HepG2 (cell line): Measurements from ENCODE around the gene CFL1. TPM values are rescaled to one million over a fixed set of nuclear protein-coding genes. Genes with fewer than 3 reads are reported as not detected.
A peak's percentile ranks its signal among the peaks of the same experiment; 100 is the strongest.

Experiments used
- DNMT1 ChIP-seq: sonication (generic); formaldehyde crosslinking; IDR thresholded peaks from 2 replicates; pipeline ENCODE4 v1.5.1; 2020; ENCODE audit warnings: mild to moderate bottlenecking, missing genetic modification reagents
- KAT8 ChIP-seq: IDR thresholded peaks from 2 replicates; pipeline ENCODE4 v1.6.1; 2016; ENCODE audit warnings: missing genetic modification reagents, missing compliant biosample characterization
- NCOA2 ChIP-seq: sonication (generic); formaldehyde crosslinking; IDR thresholded peaks from 2 replicates; pipeline ENCODE4 v1.8.0; 2022; ENCODE audit warnings: inconsistent platforms
- NONO ChIP-seq, 2 experiments: fragments of 450-650 bp in 1 of 2; sonication (generic) in 1 of 2; formaldehyde crosslinking in 1 of 2; IDR thresholded peaks in 1 of 2; conservative IDR thresholded peaks in 1 of 2; 2 replicates each; pipeline versions ENCODE4 v1.6.1 to v1.8.0; 2017 to 2022; ENCODE audit warnings: mild to moderate bottlenecking in 1 of 2, missing genetic modification reagents in 1 of 2, moderate library complexity in 1 of 2
- SP4 ChIP-seq: sonication (generic); formaldehyde crosslinking; IDR thresholded peaks from 2 replicates; pipeline ENCODE4 v1.8.1; 2023; ENCODE audit warnings: mild to moderate bottlenecking, missing genetic modification reagents
- SRSF1 ChIP-seq: fragments of 200-400 bp; formaldehyde crosslinking; optimal IDR thresholded peaks from 2 replicates; pipeline ENCODE3; 2017; ENCODE audit warnings: mild to moderate bottlenecking, low read depth, low read length, moderate library complexity
- STAT5B ChIP-seq: sonication (generic); formaldehyde crosslinking; IDR thresholded peaks from 2 replicates; pipeline ENCODE4 v1.4.0; 2020; ENCODE audit warnings: missing genetic modification reagents
- TEAD2 ChIP-seq: sonication (generic); formaldehyde crosslinking; IDR thresholded peaks from 2 replicates; pipeline ENCODE4 v1.9.0; 2021; ENCODE audit warnings: missing genetic modification reagents
- ZBTB20 ChIP-seq: sonication (generic); formaldehyde crosslinking; IDR thresholded peaks from 2 replicates; pipeline ENCODE4 v1.8.1; 2023; ENCODE audit warnings: missing genetic modification reagents, low read depth, mild to moderate bottlenecking, borderline replicate concordance
- ZFAT ChIP-seq: sonication (generic); formaldehyde crosslinking; conservative IDR thresholded peaks from 2 replicates; pipeline ENCODE4 v1.8.1; 2023; ENCODE audit warnings: missing genetic modification reagents, inconsistent platforms
- ZNF136 ChIP-seq: sonication (generic); formaldehyde crosslinking; IDR thresholded peaks from 2 replicates; pipeline ENCODE4 v1.8.1; 2022; ENCODE audit warnings: low read depth, mild to moderate bottlenecking, moderate library complexity, missing genetic modification reagents
- ZNF317 ChIP-seq: sonication (generic); formaldehyde crosslinking; IDR thresholded peaks from 2 replicates; pipeline ENCODE4 v1.5.0; 2020; ENCODE audit warnings: mild to moderate bottlenecking, missing genetic modification reagents
- ZNF382 ChIP-seq: sonication (generic); formaldehyde crosslinking; IDR thresholded peaks from 2 replicates; pipeline ENCODE4 v1.5.0; 2020; ENCODE audit warnings: missing genetic modification reagents, mild to moderate bottlenecking, borderline replicate concordance
- ZNF430 ChIP-seq: sonication (generic); formaldehyde crosslinking; IDR thresholded peaks from 2 replicates; pipeline ENCODE4 v1.9.0; 2021; ENCODE audit warnings: mild to moderate bottlenecking, missing genetic modification reagents
- ZNF572 ChIP-seq: sonication (generic); formaldehyde crosslinking; IDR thresholded peaks from 2 replicates; pipeline ENCODE4 v1.5.1; 2020; ENCODE audit warnings: mild to moderate bottlenecking, missing genetic modification reagents
- ZNF607 ChIP-seq: sonication (generic); formaldehyde crosslinking; IDR thresholded peaks from 2 replicates; pipeline ENCODE4 v1.5.1; 2020; ENCODE audit warnings: missing genetic modification reagents, mild to moderate bottlenecking, borderline replicate concordance
- ZNF747 ChIP-seq: sonication (generic); formaldehyde crosslinking; IDR thresholded peaks from 2 replicates; pipeline ENCODE4 v1.8.1; 2023; ENCODE audit warnings: missing genetic modification reagents, mild to moderate bottlenecking, borderline replicate concordance
- ZNF816 ChIP-seq: sonication (generic); formaldehyde crosslinking; IDR thresholded peaks from 2 replicates; pipeline ENCODE4 v1.8.0; 2022; ENCODE audit warnings: missing genetic modification reagents, mild to moderate bottlenecking, borderline replicate concordance
- polyA plus RNA-seq, 8 experiments: library from polyadenylated mRNA; depleted of rRNA in 3 of 8; stranded (reverse) in 7 of 8; unstranded in 1 of 8; fragments of >200 nt; fragmentation: Illumina TruSeq in 4 of 8; extraction: Trizol in 4 of 8; gene quantifications; 2 replicates each; pipeline versions ENCODE4 v1.2.1 to v1.2.3, GENCODE V29; 2011 to 2016; ENCODE audit warnings: low read depth in 4 of 8, missing spikeins in 1 of 8, mixed read lengths in 1 of 8; ENCODE audit not compliant: insufficient read depth in 1 of 8
- total RNA-seq, 5 experiments: library from RNA; depleted of rRNA; stranded (reverse); fragments of >200 nt; fragmentation: Illumina TruSeq; extraction: Trizol; gene quantifications; 2 replicates each; pipeline ENCODE4 v1.2.3, GENCODE V29; 2016; ENCODE audit warnings: low read depth in 1 of 5
- TF ChIP-seq, protein P1 (sequence below): sonication (generic); formaldehyde crosslinking; IDR thresholded peaks from 2 replicates; pipeline ENCODE4 v1.5.1; 2020; ENCODE audit warnings: mild to moderate bottlenecking, missing genetic modification reagents, moderate library complexity
- TF ChIP-seq, protein P2 (sequence below): sonication (generic); formaldehyde crosslinking; IDR thresholded peaks from 2 replicates; pipeline ENCODE4 v1.5.0; 2020; ENCODE audit warnings: mild to moderate bottlenecking, missing genetic modification reagents
- TF ChIP-seq, protein P3 (sequence below): sonication (generic); formaldehyde crosslinking; IDR thresholded peaks from 2 replicates; pipeline ENCODE4; 2020; ENCODE audit warnings: missing genetic modification reagents, mild to moderate bottlenecking, borderline replicate concordance

Gene CFL1
- total and polyA plus RNA-seq, 2 of the 13 experiments (the other 11 are each of a cell fraction or from before 2014, with no cell fraction given) = 379 to 383 TPM

DNA sequence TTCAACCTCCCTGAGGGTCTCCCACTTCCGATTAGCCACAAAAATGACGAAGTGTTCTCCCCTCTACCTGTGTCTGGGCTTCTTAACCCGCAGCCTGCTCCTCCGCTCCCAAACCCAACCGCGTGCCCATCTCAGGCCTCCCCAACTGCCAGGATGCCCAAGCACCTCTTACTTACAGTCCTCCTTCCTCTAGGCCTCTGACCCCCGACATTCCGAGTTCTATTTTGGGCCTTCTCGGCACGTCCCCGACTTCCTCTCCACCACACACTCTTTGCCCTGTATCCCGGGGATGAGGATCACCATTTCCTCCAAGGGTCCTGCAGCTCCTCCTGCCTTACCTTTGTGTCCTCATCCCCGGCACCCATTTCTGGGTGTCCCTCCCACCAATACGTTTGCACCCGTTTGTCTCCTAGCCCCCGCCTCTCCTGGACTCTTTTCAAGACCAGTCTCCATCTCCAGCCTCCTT is 1.9 kb upstream of the CFL1 start (continued):
- TF ChIP-seq, protein P1, sequence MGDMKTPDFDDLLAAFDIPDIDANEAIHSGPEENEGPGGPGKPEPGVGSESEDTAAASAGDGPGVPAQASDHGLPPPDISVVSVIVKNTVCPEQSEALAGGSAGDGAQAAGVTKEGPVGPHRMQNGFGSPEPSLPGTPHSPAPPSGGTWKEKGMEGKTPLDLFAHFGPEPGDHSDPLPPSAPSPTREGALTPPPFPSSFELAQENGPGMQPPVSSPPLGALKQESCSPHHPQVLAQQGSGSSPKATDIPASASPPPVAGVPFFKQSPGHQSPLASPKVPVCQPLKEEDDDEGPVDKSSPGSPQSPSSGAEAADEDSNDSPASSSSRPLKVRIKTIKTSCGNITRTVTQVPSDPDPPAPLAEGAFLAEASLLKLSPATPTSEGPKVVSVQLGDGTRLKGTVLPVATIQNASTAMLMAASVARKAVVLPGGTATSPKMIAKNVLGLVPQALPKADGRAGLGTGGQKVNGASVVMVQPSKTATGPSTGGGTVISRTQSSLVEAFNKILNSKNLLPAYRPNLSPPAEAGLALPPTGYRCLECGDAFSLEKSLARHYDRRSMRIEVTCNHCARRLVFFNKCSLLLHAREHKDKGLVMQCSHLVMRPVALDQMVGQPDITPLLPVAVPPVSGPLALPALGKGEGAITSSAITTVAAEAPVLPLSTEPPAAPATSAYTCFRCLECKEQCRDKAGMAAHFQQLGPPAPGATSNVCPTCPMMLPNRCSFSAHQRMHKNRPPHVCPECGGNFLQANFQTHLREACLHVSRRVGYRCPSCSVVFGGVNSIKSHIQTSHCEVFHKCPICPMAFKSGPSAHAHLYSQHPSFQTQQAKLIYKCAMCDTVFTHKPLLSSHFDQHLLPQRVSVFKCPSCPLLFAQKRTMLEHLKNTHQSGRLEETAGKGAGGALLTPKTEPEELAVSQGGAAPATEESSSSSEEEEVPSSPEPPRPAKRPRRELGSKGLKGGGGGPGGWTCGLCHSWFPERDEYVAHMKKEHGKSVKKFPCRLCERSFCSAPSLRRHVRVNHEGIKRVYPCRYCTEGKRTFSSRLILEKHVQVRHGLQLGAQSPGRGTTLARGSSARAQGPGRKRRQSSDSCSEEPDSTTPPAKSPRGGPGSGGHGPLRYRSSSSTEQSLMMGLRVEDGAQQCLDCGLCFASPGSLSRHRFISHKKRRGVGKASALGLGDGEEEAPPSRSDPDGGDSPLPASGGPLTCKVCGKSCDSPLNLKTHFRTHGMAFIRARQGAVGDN (CRISPR knock-in tag) = peak; percentile 61
- TF ChIP-seq ZNF747 (CRISPR knock-in tag) = peak; percentile 9; the same call in 1 of the 2 replicates
- no peak for TF ChIP-seq NONO (IDR thresholded peaks at IDR 0.05)
- no peak for TF ChIP-seq NONO (CRISPR knock-in tag; conservative IDR thresholded peaks at IDR 0.05)
- TF ChIP-seq, protein P2, sequence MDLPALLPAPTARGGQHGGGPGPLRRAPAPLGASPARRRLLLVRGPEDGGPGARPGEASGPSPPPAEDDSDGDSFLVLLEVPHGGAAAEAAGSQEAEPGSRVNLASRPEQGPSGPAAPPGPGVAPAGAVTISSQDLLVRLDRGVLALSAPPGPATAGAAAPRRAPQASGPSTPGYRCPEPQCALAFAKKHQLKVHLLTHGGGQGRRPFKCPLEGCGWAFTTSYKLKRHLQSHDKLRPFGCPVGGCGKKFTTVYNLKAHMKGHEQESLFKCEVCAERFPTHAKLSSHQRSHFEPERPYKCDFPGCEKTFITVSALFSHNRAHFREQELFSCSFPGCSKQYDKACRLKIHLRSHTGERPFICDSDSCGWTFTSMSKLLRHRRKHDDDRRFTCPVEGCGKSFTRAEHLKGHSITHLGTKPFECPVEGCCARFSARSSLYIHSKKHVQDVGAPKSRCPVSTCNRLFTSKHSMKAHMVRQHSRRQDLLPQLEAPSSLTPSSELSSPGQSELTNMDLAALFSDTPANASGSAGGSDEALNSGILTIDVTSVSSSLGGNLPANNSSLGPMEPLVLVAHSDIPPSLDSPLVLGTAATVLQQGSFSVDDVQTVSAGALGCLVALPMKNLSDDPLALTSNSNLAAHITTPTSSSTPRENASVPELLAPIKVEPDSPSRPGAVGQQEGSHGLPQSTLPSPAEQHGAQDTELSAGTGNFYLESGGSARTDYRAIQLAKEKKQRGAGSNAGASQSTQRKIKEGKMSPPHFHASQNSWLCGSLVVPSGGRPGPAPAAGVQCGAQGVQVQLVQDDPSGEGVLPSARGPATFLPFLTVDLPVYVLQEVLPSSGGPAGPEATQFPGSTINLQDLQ (CRISPR knock-in tag) = no peak
- TF ChIP-seq ZNF382 (CRISPR knock-in tag) = no peak
- TF ChIP-seq ZNF572 (CRISPR knock-in tag) = peak; percentile 97
- 0 out of 2 replicates have a peak, but pooled peaks have one; percentile 55 for TF ChIP-seq ZNF430
- TF ChIP-seq ZNF816 (CRISPR knock-in tag) = no peak
- TF ChIP-seq ZNF317 (CRISPR knock-in tag) = no peak
- TF ChIP-seq TEAD2 = no peak
- no peak for TF ChIP-seq DNMT1 (CRISPR knock-in tag)
- TF ChIP-seq ZNF136 (CRISPR knock-in tag) = peak; percentile 41; the same call in 1 of the 2 replicates
- no peak for TF ChIP-seq ZFAT (CRISPR knock-in tag)
- TF ChIP-seq SRSF1 = no peak
- TF ChIP-seq NCOA2 (CRISPR knock-in tag) = no peak
- TF ChIP-seq ZBTB20 (CRISPR knock-in tag) = no peak
- TF ChIP-seq, protein P3, sequence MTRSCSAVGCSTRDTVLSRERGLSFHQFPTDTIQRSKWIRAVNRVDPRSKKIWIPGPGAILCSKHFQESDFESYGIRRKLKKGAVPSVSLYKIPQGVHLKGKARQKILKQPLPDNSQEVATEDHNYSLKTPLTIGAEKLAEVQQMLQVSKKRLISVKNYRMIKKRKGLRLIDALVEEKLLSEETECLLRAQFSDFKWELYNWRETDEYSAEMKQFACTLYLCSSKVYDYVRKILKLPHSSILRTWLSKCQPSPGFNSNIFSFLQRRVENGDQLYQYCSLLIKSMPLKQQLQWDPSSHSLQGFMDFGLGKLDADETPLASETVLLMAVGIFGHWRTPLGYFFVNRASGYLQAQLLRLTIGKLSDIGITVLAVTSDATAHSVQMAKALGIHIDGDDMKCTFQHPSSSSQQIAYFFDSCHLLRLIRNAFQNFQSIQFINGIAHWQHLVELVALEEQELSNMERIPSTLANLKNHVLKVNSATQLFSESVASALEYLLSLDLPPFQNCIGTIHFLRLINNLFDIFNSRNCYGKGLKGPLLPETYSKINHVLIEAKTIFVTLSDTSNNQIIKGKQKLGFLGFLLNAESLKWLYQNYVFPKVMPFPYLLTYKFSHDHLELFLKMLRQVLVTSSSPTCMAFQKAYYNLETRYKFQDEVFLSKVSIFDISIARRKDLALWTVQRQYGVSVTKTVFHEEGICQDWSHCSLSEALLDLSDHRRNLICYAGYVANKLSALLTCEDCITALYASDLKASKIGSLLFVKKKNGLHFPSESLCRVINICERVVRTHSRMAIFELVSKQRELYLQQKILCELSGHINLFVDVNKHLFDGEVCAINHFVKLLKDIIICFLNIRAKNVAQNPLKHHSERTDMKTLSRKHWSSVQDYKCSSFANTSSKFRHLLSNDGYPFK (CRISPR knock-in tag) = no peak
- peak; percentile 79; the same call in 1 of the 2 replicates for TF ChIP-seq ZNF607 (CRISPR knock-in tag)
- no peak for TF ChIP-seq STAT5B
- TF ChIP-seq KAT8 (CRISPR knock-in tag) = no peak
- no peak for TF ChIP-seq SP4 (CRISPR knock-in tag)
